Peyer's patch (tissue), 4 donors: ENCODE data around the gene ZKSCAN5.

Experiments
- CTCF ChIP-seq, 6 experiments: fragments of 450-650 bp in 4 of 6; fragments of 200-600 bp in 2 of 6; sonication (generic) in 1 of 6; IDR thresholded peaks; one replicate each; pipeline ENCODE4 v1.5.1; 2017 to 2019; ENCODE audit warnings: antibody characterized with exemption in 6 of 6, mild to moderate bottlenecking in 3 of 6, moderate library complexity in 1 of 6
- POLR2A ChIP-seq, 2 donors: fragments of 450-650 bp; IDR thresholded peaks; one replicate each; pipeline ENCODE4 v1.5.1; 2017; ENCODE audit warnings: antibody characterized with exemption in 2 of 2, mild to moderate bottlenecking in 2 of 2, moderate library complexity in 2 of 2

- TF ChIP-seq POLR2A (IDR thresholded peaks at IDR 0.05), result no peak
- no peak for TF ChIP-seq CTCF (IDR thresholded peaks at IDR 0.05)
Measured at GRCh38 chr7:99457650-99458493, 46.6 kb upstream of the ZKSCAN5 start.
